Measurements from ENCODE around the gene NOL4L. TPM values are rescaled to one million over a fixed set of nuclear protein-coding genes. Genes with fewer than 3 reads are reported as not detected.

NOL4L gene
- total RNA-seq, 2 experiments from 2014 or later = 53.1 to 55.6 TPM

DNA sequence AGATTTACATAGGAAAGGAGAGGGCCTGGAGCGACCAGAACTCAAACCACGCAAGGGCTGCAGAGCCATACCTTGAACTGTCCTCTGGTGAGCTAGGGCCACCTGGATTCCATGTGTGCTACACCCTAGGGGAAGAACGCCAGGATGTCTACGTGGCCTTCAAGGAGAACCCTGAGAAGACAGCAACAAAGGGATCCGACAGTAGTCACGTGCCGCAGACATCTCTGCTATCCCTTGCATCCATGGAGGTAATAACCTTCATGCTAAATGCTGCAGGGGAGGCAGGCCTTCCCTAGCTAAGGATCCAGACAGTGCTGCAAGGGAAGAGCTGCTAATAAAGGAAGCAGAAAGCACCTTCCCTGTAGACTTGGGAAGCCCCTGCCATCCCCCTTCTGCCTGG, 52.9 kb downstream of the NOL4L start:
- Histone ChIP-seq H3K36me3 (ENCODE audit: insufficient read depth, low read length) (peaks cover 4% of the 10 kb centered on the region), H3K4me1 (ENCODE audit: insufficient read depth, low read length) (peaks cover 83% of the 10 kb centered on the region), H3K4me3 (ENCODE audit: low read length) (no peak overlapping the region), H3K9me3 (ENCODE audit: control insufficient read depth in 1 of 2, insufficient read depth in 1 of 2, low read length in 2 of 2) (no peaks in the 10 kb centered on the region), H3K27ac (ENCODE audit: low read depth in 1 of 2, low read length in 2 of 2) (peak overlapping the region in 1 of 2 donors; percentile 91), H3K27me3 (ENCODE audit: control insufficient read depth in 1 of 2, insufficient read depth in 2 of 2, low read length in 2 of 2) (no peaks in the 10 kb centered on the region)
- Mint-ChIP-seq H3K27me3 (no peaks in the 10 kb centered on the region), H3K36me3 (ENCODE audit: low read depth) (peaks cover 22% of the 10 kb centered on the region), H3K27ac (peak overlapping the region; percentile 99), H3K4me1 (ENCODE audit: low read depth) (peaks cover 83% of the 10 kb centered on the region), H3K9me3 (no peaks in the 10 kb centered on the region), H3K4me3 (peak overlapping the region; percentile 43)
- POLR2A ChIA-PET = interaction anchor here (0.7 to 12.0 kb wide), 4 partner anchors 9 to 120 kb away, joined by 3 to 178 read pairs (median 8); partner anchors contain the start of gene NOL4L
- ATAC-seq (ENCODE audit: poor library complexity) = no peak
- intact Hi-C loops (cut with DNase I, micrococcal nuclease) = no loop called here
- no peak for DNase-seq
- TF ChIP-seq, protein P1, sequence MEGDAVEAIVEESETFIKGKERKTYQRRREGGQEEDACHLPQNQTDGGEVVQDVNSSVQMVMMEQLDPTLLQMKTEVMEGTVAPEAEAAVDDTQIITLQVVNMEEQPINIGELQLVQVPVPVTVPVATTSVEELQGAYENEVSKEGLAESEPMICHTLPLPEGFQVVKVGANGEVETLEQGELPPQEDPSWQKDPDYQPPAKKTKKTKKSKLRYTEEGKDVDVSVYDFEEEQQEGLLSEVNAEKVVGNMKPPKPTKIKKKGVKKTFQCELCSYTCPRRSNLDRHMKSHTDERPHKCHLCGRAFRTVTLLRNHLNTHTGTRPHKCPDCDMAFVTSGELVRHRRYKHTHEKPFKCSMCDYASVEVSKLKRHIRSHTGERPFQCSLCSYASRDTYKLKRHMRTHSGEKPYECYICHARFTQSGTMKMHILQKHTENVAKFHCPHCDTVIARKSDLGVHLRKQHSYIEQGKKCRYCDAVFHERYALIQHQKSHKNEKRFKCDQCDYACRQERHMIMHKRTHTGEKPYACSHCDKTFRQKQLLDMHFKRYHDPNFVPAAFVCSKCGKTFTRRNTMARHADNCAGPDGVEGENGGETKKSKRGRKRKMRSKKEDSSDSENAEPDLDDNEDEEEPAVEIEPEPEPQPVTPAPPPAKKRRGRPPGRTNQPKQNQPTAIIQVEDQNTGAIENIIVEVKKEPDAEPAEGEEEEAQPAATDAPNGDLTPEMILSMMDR (IDR thresholded peaks at IDR 0.05) = no peak
- CTCF ChIA-PET = interaction anchor here (0.6 to 4.3 kb wide), 2 partner anchors 9 to 83 kb away, joined by 3 to 40 read pairs; no protein-coding TSS in a partner anchor

DNA sequence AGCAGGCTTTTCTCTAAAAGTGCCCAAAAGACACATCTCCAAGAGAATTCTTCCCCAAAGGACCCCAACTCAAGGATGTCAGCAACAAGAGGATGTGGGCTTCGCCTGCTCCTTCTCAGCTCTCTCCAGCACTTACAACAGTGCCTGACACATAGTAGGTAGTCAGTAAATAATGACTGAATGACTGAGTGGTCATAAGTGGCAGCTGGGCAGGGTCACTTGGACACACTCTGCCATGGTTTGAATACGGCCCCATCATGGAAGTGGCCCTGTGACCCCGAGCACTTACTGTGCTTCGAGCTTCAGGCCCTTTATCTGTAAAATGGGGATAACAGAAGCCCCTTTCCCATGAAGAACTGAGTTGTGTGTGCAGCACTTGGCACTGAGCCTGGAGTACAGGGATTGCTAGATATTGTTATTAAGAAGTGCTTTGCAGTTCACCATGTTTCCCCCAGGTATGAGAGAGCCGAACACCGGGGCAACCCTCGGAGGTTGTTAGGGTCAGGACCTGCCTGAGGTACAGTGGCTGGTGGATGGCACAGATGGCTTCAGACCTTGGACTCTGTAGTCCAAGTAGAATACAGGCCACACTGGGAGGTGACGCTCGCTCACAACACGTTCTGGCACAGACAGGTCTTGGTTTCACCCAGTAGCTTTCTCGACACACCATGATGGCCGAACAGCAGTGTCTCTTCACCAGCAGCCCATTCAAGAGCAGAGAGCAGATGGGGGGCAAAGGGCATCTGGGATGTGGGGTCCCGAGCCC, 56.0 kb downstream of the NOL4L start:
- H3K27me3 Mint-ChIP-seq = no peaks in the 10 kb centered on the region
- DNase-seq = peak in 1 of 14 experiments; percentile 11
- Histone ChIP-seq H3K27ac (ENCODE audit: low read depth in 1 of 2, low read length in 2 of 2) (peak overlapping the region; percentile 72 to 74), H3K36me3 (ENCODE audit: insufficient read depth, low read length) (peaks cover 31% of the 10 kb centered on the region), H3K27me3 (ENCODE audit: control insufficient read depth in 1 of 2, insufficient read depth in 2 of 2, low read length in 2 of 2) (no peaks in the 10 kb centered on the region), H3K9me3 (ENCODE audit: control insufficient read depth in 1 of 2, insufficient read depth in 1 of 2, low read length in 2 of 2) (no peaks in the 10 kb centered on the region), H3K4me1 (ENCODE audit: insufficient read depth, low read length) (peaks cover 90% of the 10 kb centered on the region), H3K4me3 (ENCODE audit: low read length) (no peak overlapping the region)
- ATAC-seq (ENCODE audit: poor library complexity) = peak; percentile 5
- no peaks in the 10 kb centered on the region for H3K9me3 Mint-ChIP-seq
- peak overlapping the region; percentile 99 for H3K27ac Mint-ChIP-seq
- H3K4me1 Mint-ChIP-seq (ENCODE audit: low read depth) = peaks cover 88% of the 10 kb centered on the region
- H3K4me3 Mint-ChIP-seq = peak overlapping the region; percentile 68
- peaks cover 30% of the 10 kb centered on the region for H3K36me3 Mint-ChIP-seq (ENCODE audit: low read depth)
- intact Hi-C loops (cut with DNase I, micrococcal nuclease) = loop anchor here in 1 of 2 experiments (10.0 kb wide), 1 partner anchor 246 kb away; no protein-coding TSS in a partner anchor
- POLR2A ChIA-PET = interaction anchor here (0.9 to 9.6 kb wide), 4 partner anchors 9 to 124 kb away, joined by 4 to 314 read pairs (median 4); no protein-coding TSS in a partner anchor
- CTCF ChIA-PET = interaction anchor here (0.6 to 3.1 kb wide), 6 partner anchors 8 to 142 kb away, joined by 3 to 14 read pairs (median 3); no protein-coding TSS in a partner anchor
- TF ChIP-seq, protein P1 (IDR thresholded peaks at IDR 0.05) = no peak

DNA sequence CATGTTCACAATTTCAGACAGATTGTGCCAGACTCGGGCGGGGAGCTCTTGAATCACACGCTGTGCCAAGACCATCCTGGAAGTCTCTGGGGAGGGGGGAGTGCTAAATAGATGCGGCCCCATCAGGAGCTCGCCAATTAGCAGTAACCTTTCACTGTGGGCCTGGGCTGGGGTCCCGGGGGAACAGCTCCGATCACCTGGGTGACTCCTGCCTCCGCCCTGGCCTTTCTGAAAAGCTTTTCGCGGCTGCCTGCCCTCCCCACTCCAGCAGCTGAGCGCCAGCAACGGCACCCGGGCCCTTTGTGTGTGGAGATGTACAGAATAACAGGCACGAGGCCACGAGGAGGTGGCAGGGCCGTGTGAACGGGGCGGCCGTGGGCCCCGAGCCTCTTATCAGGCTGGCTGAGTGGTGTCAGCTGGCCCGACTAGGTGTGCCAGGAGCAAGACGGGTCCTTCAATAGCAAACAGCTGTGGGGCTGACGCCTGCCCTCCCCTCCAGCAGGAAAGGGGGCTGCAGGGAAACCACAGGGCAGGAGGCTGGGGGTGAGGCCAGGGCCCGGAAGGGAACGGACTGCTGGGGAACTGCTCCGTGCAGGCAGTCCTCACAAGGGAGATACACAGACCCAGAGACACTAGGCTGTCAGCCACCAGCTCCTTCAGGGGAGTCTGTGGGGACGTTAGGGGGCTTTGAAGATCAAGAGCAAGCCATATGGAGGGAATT, 56.8 kb downstream of the NOL4L start:
- H3K9me3 ChIP-seq (ENCODE audit: control insufficient read depth in 1 of 2, insufficient read depth in 1 of 2, low read length in 2 of 2) = no peaks in the 10 kb centered on the region
- ATAC-seq (ENCODE audit: poor library complexity) (peak; percentile 58), DNase-seq (peak in 5 of 14 experiments; percentile 32 to 53 (median 53))
- H3K4me3 ChIP-seq (ENCODE audit: low read length) = peak overlapping the region; percentile 3
- POLR2A ChIA-PET = interaction anchor here (0.7 to 9.6 kb wide), 9 partner anchors 9 to 124 kb away, joined by 3 to 314 read pairs (median 4); no protein-coding TSS in a partner anchor
- peak overlapping the region; percentile 72 to 74 for H3K27ac ChIP-seq (ENCODE audit: low read depth in 1 of 2, low read length in 2 of 2)
- H3K4me1 Mint-ChIP-seq (ENCODE audit: low read depth) = peaks cover 88% of the 10 kb centered on the region
- intact Hi-C loops (cut with DNase I, micrococcal nuclease) = loop anchor here in 1 of 2 experiments (10.0 kb wide), 1 partner anchor 246 kb away; no protein-coding TSS in a partner anchor
- TF ChIP-seq, protein P1 (IDR thresholded peaks at IDR 0.05) = no peak
- CTCF ChIA-PET = interaction anchor here (1.1 to 3.1 kb wide), 5 partner anchors 9 to 124 kb away, joined by 3 to 14 read pairs (median 3); no protein-coding TSS in a partner anchor
- peak overlapping the region; percentile 99 for H3K27ac Mint-ChIP-seq
- H3K27me3 Mint-ChIP-seq = no peaks in the 10 kb centered on the region
- peak overlapping the region; percentile 68 for H3K4me3 Mint-ChIP-seq
- peaks cover 90% of the 10 kb centered on the region for H3K4me1 ChIP-seq (ENCODE audit: insufficient read depth, low read length)
- no peaks in the 10 kb centered on the region for H3K9me3 Mint-ChIP-seq
- peaks cover 31% of the 10 kb centered on the region for H3K36me3 ChIP-seq (ENCODE audit: insufficient read depth, low read length)
- H3K27me3 ChIP-seq (ENCODE audit: control insufficient read depth in 1 of 2, insufficient read depth in 2 of 2, low read length in 2 of 2) = no peaks in the 10 kb centered on the region
- peaks cover 32% of the 10 kb centered on the region for H3K36me3 Mint-ChIP-seq (ENCODE audit: low read depth)
